A549 (cell line): ENCODE data around the gene PRKCD. TPM values are rescaled to one million over a fixed set of nuclear protein-coding genes. Genes with fewer than 3 reads are reported as not detected.

Source experiments
- ATAC-seq, 2 experiments: fragments of 200-7000 bp in 1 of 2; fragments of >200 bp in 1 of 2; cut with Nextera tagmentation in 1 of 2; cut with Tn5 transposase in 1 of 2; 3 replicates each; pipeline versions ENCODE4 v1.8.0 to v1.9.1; 2018 to 2020; ENCODE audit warnings: mild to moderate bottlenecking in 1 of 2, moderate library complexity in 1 of 2
- CTCF ChIA-PET: fragments of 300-600 bp; sonication (Branson Sonifier 250); formaldehyde crosslinking; extraction: SDS; loops from one replicate; lab custom pipeline; 2021; ENCODE audit warnings: antibody characterized with exemption, inconsistent platforms; lab: Yijun Ruan, JAX
- POLR2A ChIA-PET: fragments of 350-600 bp; formaldehyde crosslinking; extraction: SDS; loops from one replicate; lab custom pipeline; 2021; ENCODE audit warnings: antibody characterized with exemption, inconsistent platforms; lab: Yijun Ruan, JAX
- DNase-seq, 2 experiments: peaks; one replicate each; pipeline versions ENCODE4 v3.0.0 to v3.0.0-alpha.2; 2011 to 2016; ENCODE audit warnings: low read depth in 1 of 2, low spot score in 1 of 2
- FAIRE-seq: peaks from 2 replicates; lab custom pipeline; 2011; peaks lifted over from hg19 to GRCh38; lab: Jason Lieb, UNC
- H3K27ac ChIP-seq, 2 experiments: fragments of >200 bp; sonication (Bioruptor Twin); formaldehyde crosslinking; 3 replicates each; pipeline ENCODE4 v1.5.1; 2016 to 2017
- H3K4me1 ChIP-seq: fragments of >200 bp; sonication (Bioruptor Twin); formaldehyde crosslinking; 3 replicates; pipeline ENCODE4 v1.6.1; 2016
- H3K4me2 ChIP-seq: fragments of >200 bp; sonication (Bioruptor Twin); formaldehyde crosslinking; 3 replicates; pipeline ENCODE4 v1.6.1; 2016
- H3K4me3 ChIP-seq: fragments of >200 bp; sonication (Bioruptor Twin); formaldehyde crosslinking; 3 replicates; pipeline ENCODE4 v1.5.1; 2016
- H3K9me3 ChIP-seq: fragments of >200 bp; sonication (Bioruptor Twin); formaldehyde crosslinking; 3 replicates; pipeline ENCODE4 v1.6.1; 2016
- CBX2 ChIP-seq: fragments of 200-600 bp; sonication (generic); IDR thresholded peaks from 2 replicates; pipeline ENCODE4 v1.6.1; 2016; ENCODE audit warnings: low read depth, mild to moderate bottlenecking, borderline replicate concordance
- CBX8 ChIP-seq: fragments of 200-600 bp; sonication (generic); IDR thresholded peaks from 2 replicates; pipeline ENCODE4 v1.6.1; 2016
- CHD2 ChIP-seq: fragments of 150-350 bp; IDR thresholded peaks from 2 replicates; pipeline ENCODE4 v1.6.1; 2014; ENCODE audit warnings: low read length; ENCODE audit not compliant: partially characterized antibody
- EHF ChIP-seq: fragments of 250-450 bp; sonication (Bioruptor Pico); IDR thresholded peaks from 2 replicates; pipeline ENCODE4 v1.5.0; 2020; ENCODE audit warnings: mild to moderate bottlenecking
- ESRRA ChIP-seq: fragments of 150-350 bp; IDR thresholded peaks from 2 replicates; pipeline ENCODE4 v1.6.1; 2014; ENCODE audit warnings: mild to moderate bottlenecking, low read length, borderline replicate concordance
- FOSB ChIP-seq: fragments of 250-450 bp; sonication (Bioruptor Pico); IDR thresholded peaks from 2 replicates; pipeline ENCODE4 v1.5.0; 2020; ENCODE audit warnings: mild to moderate bottlenecking, moderate library complexity
- FOSL2 ChIP-seq, 2 experiments: fragments of 450-650 bp in 1 of 2; fragments of >200 bp in 1 of 2; sonication (Bioruptor Twin) in 1 of 2; formaldehyde crosslinking; IDR thresholded peaks; 2 replicates each; pipeline versions ENCODE4 v1.5.0 to v1.6.1; 2016 to 2020; ENCODE audit warnings: mild to moderate bottlenecking in 1 of 2, moderate library complexity in 1 of 2
- HOXA7 ChIP-seq: fragments of 250-450 bp; sonication (Bioruptor Pico); IDR thresholded peaks from 2 replicates; pipeline ENCODE4 v1.5.0; 2020; ENCODE audit warnings: mild to moderate bottlenecking, moderate library complexity
- JUNB ChIP-seq: fragments of >200 bp; sonication (Bioruptor Twin); formaldehyde crosslinking; IDR thresholded peaks from 2 replicates; pipeline ENCODE4 v1.6.1; 2016
- KDM1A ChIP-seq: fragments of 200-600 bp; sonication (generic); IDR thresholded peaks from 2 replicates; pipeline ENCODE4 v1.6.1; 2016; ENCODE audit warnings: low read depth, mild to moderate bottlenecking
- MYC ChIP-seq: IDR thresholded peaks from 2 replicates; pipeline ENCODE4 v1.6.1; 2012; ENCODE audit warnings: mild to moderate bottlenecking, inconsistent platforms, low read length, improper control_type of control experiment, borderline replicate concordance
- NPAS2 ChIP-seq: fragments of 250-450 bp; sonication (Bioruptor Pico); IDR thresholded peaks from 2 replicates; pipeline ENCODE4 v1.8.0; 2022; ENCODE audit warnings: mild to moderate bottlenecking, moderate library complexity, borderline replicate concordance
- PBX3 ChIP-seq: IDR thresholded peaks from 2 replicates; pipeline ENCODE4 v1.6.1; 2012
- POLR2AphosphoS2 ChIP-seq: conservative IDR thresholded peaks from 2 replicates; pipeline ENCODE4 v1.6.1; 2012; ENCODE audit warnings: low read length, improper control_type of control experiment, inconsistent platforms
- RARB ChIP-seq: fragments of 250-450 bp; sonication (Bioruptor Pico); IDR thresholded peaks from 2 replicates; pipeline ENCODE4 v1.8.0; 2021; ENCODE audit warnings: mild to moderate bottlenecking, moderate library complexity
- RNF2 ChIP-seq: fragments of 200-600 bp; sonication (generic); IDR thresholded peaks from 2 replicates; pipeline ENCODE4 v1.6.1; 2016; ENCODE audit warnings: low read depth, mild to moderate bottlenecking, antibody characterized with exemption, moderate library complexity, borderline replicate concordance
- SMC3 ChIP-seq: fragments of >200 bp; sonication (Bioruptor Twin); formaldehyde crosslinking; IDR thresholded peaks from 3 replicates; pipeline ENCODE4 v1.6.1; 2018; ENCODE audit warnings: inconsistent platforms
- ZFP36 ChIP-seq: fragments of 450-650 bp; IDR thresholded peaks from 2 replicates; pipeline ENCODE4 v1.6.1; 2014; ENCODE audit warnings: borderline replicate concordance; ENCODE audit not compliant: partially characterized antibody
- WGBS: methylation state at CpG from one replicate; pipeline ENCODE4 v1.1.6; 2017; ENCODE audit errors: missing lambda C conversion rate; 5-methylcytosine and 5-hydroxymethylcytosine counted together
- polyA plus RNA-seq, 4 experiments: library from polyadenylated mRNA; depleted of rRNA in 3 of 4; stranded (reverse); fragments of >200 nt; fragmentation: RNase III in 1 of 4; extraction: RNeasy Plus Mini Kit Qiagen cat#74134 plus additional on column Dnase treatment in 1 of 4; gene quantifications; 2 replicates in 3 of 4; 3 replicates in 1 of 4; pipeline ENCODE4 v1.2.3, GENCODE V29; 2011 to 2017
- TF ChIP-seq, protein P1 (sequence below): fragments of 250-450 bp; sonication (Bioruptor Pico); IDR thresholded peaks from 2 replicates; pipeline ENCODE4 v1.5.0; 2020; ENCODE audit warnings: low read depth, mild to moderate bottlenecking, moderate library complexity
- TF ChIP-seq, protein P2 (sequence below): fragments of >200 bp; sonication (Bioruptor Twin); formaldehyde crosslinking; IDR thresholded peaks from 3 replicates; pipeline ENCODE4 v1.6.1; 2016
- TF ChIP-seq, protein P3 (sequence below): IDR thresholded peaks from 2 replicates; pipeline ENCODE4 v1.6.1; 2012; ENCODE audit warnings: low read depth, borderline replicate concordance
- TF ChIP-seq, protein P4 (sequence below): fragments of 250-450 bp; sonication (Bioruptor Pico); IDR thresholded peaks from 2 replicates; pipeline ENCODE4 v1.5.0; 2021; ENCODE audit warnings: mild to moderate bottlenecking, moderate library complexity, borderline replicate concordance
- TF ChIP-seq, protein P5 (sequence below): fragments of 200-600 bp; sonication (generic); IDR thresholded peaks from 2 replicates; pipeline ENCODE4 v1.6.1; 2016; ENCODE audit warnings: antibody characterized with exemption, mild to moderate bottlenecking, moderate library complexity

Gene PRKCD
- polyA plus RNA-seq, 2 of the 4 experiments (the other 2 are of a cell fraction): 10.1 to 18.3 TPM

DNA sequence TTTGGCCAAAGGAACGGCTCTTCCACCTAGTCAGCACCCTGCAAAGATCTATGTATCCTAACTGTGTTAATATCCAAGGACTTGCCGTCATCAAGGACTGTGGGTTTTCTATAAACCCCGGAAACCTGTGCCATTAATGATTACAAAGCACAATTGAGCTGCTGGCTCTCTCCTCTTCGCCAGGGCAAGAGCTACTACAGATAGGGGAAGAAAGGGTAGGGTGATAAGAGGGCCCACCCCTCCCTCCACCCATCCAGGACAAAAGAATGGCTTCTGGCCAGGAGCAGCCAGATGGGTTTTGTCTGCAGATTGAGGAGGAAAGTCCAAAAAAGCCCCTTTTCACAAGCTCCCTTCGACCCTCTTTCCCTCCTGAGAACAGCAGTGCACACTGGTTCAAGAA lies 40.7 kb upstream of the PRKCD start (continued):
- TF ChIP-seq, protein P1, sequence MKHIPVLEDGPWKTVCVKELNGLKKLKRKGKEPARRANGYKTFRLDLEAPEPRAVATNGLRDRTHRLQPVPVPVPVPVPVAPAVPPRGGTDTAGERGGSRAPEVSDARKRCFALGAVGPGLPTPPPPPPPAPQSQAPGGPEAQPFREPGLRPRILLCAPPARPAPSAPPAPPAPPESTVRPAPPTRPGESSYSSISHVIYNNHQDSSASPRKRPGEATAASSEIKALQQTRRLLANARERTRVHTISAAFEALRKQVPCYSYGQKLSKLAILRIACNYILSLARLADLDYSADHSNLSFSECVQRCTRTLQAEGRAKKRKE (CRISPR knock-in tag): no peak
- TF ChIP-seq, all 56 proteins: peak for 0

GRCh38 chr3:53122255-53122932 lies 38.6 kb upstream of the PRKCD start:
- H3K9me3 ChIP-seq: no peaks in the 10 kb centered on the region
- no peak overlapping the region for H3K27ac ChIP-seq
- no peak for FAIRE-seq
- H3K4me3 ChIP-seq: no peak overlapping the region
- H3K4me1 ChIP-seq: no peaks in the 10 kb centered on the region
- ChIA-PET CTCF (interaction anchor here (1.0 to 10.0 kb wide), 3 partner anchors 12 to 270 kb away, joined by 3 to 106 read pairs (median 4); no protein-coding TSS in a partner anchor), POLR2A (no interaction called here)
- no peak for ATAC-seq
- 98% methylated on average over 4 of the region's 4 CpGs for WGBS
- TF ChIP-seq CBX2 (no peak), RNF2 (no peak), ESRRA (no peak), CBX8 (no peak), POLR2AphosphoS2 (no peak), MYC (no peak), HOXA7 (CRISPR knock-in tag) (no peak), FOSL2 (IDR thresholded peaks at IDR 0.05) (no peak), FOSL2 (CRISPR knock-in tag; IDR thresholded peaks at IDR 0.05) (no peak)
- TF ChIP-seq, protein P2, sequence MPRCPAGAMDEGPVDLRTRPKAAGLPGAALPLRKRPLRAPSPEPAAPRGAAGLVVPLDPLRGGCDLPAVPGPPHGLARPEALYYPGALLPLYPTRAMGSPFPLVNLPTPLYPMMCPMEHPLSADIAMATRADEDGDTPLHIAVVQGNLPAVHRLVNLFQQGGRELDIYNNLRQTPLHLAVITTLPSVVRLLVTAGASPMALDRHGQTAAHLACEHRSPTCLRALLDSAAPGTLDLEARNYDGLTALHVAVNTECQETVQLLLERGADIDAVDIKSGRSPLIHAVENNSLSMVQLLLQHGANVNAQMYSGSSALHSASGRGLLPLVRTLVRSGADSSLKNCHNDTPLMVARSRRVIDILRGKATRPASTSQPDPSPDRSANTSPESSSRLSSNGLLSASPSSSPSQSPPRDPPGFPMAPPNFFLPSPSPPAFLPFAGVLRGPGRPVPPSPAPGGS: no peak
- TF ChIP-seq, protein P3, sequence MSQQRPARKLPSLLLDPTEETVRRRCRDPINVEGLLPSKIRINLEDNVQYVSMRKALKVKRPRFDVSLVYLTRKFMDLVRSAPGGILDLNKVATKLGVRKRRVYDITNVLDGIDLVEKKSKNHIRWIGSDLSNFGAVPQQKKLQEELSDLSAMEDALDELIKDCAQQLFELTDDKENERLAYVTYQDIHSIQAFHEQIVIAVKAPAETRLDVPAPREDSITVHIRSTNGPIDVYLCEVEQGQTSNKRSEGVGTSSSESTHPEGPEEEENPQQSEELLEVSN: no peak
- TF ChIP-seq, all 56 proteins: peak for 0
- no peak for DNase-seq
- no peak overlapping the region for H3K4me2 ChIP-seq

DNA sequence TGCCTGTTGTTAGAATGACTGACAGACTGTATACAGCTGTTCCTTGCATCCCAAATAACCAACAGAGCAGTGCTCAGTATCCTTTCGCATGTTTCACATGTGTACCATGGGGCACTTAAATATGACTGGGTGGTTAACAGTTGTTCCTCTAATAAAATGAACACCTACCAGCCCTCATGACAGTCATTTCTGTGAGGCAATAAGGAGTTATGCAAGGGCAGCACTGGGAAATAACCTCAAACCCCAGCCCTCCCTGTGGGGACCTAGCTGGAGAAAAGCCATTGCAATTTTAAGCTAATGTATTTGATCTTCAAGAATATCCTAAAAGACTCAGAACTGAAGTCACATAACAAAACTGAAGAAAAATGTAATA lies 38.1 kb upstream of the PRKCD start:
- DNase-seq: no peak
- Histone ChIP-seq H3K4me2 (no peak overlapping the region), H3K4me1 (no peaks in the 10 kb centered on the region), H3K27ac (no peak overlapping the region), H3K4me3 (no peak overlapping the region), H3K9me3 (no peaks in the 10 kb centered on the region)
- ChIA-PET POLR2A (no interaction called here), CTCF (interaction anchor here (1.0 to 10.0 kb wide), 3 partner anchors 13 to 270 kb away, joined by 3 to 106 read pairs (median 4); no protein-coding TSS in a partner anchor)
- ATAC-seq: no peak
- WGBS: 90% methylated on average over 1 of the region's 1 CpG
- no peak for TF ChIP-seq NPAS2 (CRISPR knock-in tag)
- no peak for TF ChIP-seq PBX3
- TF ChIP-seq, protein P4, sequence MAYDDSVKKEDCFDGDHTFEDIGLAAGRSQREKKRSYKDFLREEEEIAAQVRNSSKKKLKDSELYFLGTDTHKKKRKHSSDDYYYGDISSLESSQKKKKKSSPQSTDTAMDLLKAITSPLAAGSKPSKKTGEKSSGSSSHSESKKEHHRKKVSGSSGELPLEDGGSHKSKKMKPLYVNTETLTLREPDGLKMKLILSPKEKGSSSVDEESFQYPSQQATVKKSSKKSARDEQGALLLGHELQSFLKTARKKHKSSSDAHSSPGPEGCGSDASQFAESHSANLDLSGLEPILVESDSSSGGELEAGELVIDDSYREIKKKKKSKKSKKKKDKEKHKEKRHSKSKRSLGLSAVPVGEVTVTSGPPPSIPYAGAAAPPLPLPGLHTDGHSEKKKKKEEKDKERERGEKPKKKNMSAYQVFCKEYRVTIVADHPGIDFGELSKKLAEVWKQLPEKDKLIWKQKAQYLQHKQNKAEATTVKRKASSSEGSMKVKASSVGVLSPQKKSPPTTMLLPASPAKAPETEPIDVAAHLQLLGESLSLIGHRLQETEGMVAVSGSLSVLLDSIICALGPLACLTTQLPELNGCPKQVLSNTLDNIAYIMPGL (CRISPR knock-in tag): no peak
- TF ChIP-seq FOSB (CRISPR knock-in tag): no peak
- TF ChIP-seq CHD2: no peak
- TF ChIP-seq, protein P3: no peak
- no peak for TF ChIP-seq FOSL2 (IDR thresholded peaks at IDR 0.05)
- no peak for TF ChIP-seq FOSL2 (CRISPR knock-in tag; IDR thresholded peaks at IDR 0.05)
- TF ChIP-seq KDM1A: no peak
- TF ChIP-seq SMC3: no peak
- TF ChIP-seq, protein P5, sequence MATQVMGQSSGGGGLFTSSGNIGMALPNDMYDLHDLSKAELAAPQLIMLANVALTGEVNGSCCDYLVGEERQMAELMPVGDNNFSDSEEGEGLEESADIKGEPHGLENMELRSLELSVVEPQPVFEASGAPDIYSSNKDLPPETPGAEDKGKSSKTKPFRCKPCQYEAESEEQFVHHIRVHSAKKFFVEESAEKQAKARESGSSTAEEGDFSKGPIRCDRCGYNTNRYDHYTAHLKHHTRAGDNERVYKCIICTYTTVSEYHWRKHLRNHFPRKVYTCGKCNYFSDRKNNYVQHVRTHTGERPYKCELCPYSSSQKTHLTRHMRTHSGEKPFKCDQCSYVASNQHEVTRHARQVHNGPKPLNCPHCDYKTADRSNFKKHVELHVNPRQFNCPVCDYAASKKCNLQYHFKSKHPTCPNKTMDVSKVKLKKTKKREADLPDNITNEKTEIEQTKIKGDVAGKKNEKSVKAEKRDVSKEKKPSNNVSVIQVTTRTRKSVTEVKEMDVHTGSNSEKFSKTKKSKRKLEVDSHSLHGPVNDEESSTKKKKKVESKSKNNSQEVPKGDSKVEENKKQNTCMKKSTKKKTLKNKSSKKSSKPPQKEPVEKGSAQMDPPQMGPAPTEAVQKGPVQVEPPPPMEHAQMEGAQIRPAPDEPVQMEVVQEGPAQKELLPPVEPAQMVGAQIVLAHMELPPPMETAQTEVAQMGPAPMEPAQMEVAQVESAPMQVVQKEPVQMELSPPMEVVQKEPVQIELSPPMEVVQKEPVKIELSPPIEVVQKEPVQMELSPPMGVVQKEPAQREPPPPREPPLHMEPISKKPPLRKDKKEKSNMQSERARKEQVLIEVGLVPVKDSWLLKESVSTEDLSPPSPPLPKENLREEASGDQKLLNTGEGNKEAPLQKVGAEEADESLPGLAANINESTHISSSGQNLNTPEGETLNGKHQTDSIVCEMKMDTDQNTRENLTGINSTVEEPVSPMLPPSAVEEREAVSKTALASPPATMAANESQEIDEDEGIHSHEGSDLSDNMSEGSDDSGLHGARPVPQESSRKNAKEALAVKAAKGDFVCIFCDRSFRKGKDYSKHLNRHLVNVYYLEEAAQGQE: no peak
- no peak for TF ChIP-seq RARB (CRISPR knock-in tag)
- no peak for TF ChIP-seq CBX8
- no peak for TF ChIP-seq ZFP36
- no peak for TF ChIP-seq JUNB
- no peak for TF ChIP-seq EHF (CRISPR knock-in tag)
- FAIRE-seq: no peak
